Measurements from ENCODE around the gene EFS.

GRCh38 chr14:23326491-23327332, 38.3 kb downstream of the EFS start:
- TF ChIP-seq CTCF (IDR thresholded peaks at IDR 0.05) (no peak), POLR2A (IDR thresholded peaks at IDR 0.05) (no peak), EP300 (IDR thresholded peaks at IDR 0.05) (no peak)

Measured in ovary (tissue), 3 donors.